Adrenal gland (tissue), 5 donors: Measurements from ENCODE around the gene TPCN1.

Experiments used
- CTCF ChIP-seq, 6 experiments: fragments of 450-650 bp in 4 of 6; fragments of 200-600 bp in 2 of 6; sonication (generic) in 1 of 6; IDR thresholded peaks; 1 replicate in 5 of 6; 2 replicates in 1 of 6; pipeline versions ENCODE4 v1.5.1 to v1.8.0; 2016 to 2021; ENCODE audit warnings: antibody characterized with exemption in 6 of 6, mild to moderate bottlenecking in 2 of 6, moderate library complexity in 1 of 6
- POLR2A ChIP-seq, 2 donors: fragments of 450-650 bp; IDR thresholded peaks; one replicate each; pipeline ENCODE4 v1.6.1; 2017; ENCODE audit warnings: antibody characterized with exemption in 2 of 2, mild to moderate bottlenecking in 2 of 2, moderate library complexity in 1 of 2
- donor health status: DM: no; HTN: no; CAD: no.

GRCh38 chr12:113232089-113232839 lies 11.0 kb downstream of the TPCN1 start:
- TF ChIP-seq CTCF (IDR thresholded peaks at IDR 0.05) (no peak), POLR2A (IDR thresholded peaks at IDR 0.05) (no peak)
